Measurements from ENCODE around the gene ASTN2. TPM values are rescaled to one million over a fixed set of nuclear protein-coding genes. Genes with fewer than 3 reads are reported as not detected.

The ASTN2 gene
- total and polyA plus RNA-seq, 4 donors = 0.57 to 2.9 (median 1.4) TPM

GRCh38 chr9:116873937-116874914 lies 540.6 kb downstream of the ASTN2 start:
- 58% methylated on average over 6 of the region's 6 CpGs for WGBS
- no peak overlapping the region for H3K27ac ChIP-seq (ENCODE audit: low read depth in 1 of 2, low read length in 2 of 2)
- no peak for DNase-seq (ENCODE audit: low spot score)
- no peak overlapping the region for H3K4me3 ChIP-seq (ENCODE audit: low read depth in 1 of 3, low read length in 3 of 3)
- peaks cover 0 to 2% (median 0%) of the 10 kb centered on the region in 4 donors for H3K27me3 ChIP-seq (ENCODE audit: control insufficient read depth in 4 of 4, insufficient read depth in 4 of 4, low read length in 3 of 4)
- TF ChIP-seq, protein P1, sequence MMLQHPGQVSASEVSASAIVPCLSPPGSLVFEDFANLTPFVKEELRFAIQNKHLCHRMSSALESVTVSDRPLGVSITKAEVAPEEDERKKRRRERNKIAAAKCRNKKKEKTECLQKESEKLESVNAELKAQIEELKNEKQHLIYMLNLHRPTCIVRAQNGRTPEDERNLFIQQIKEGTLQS (IDR thresholded peaks at IDR 0.05) = no peak
- H3K9me3 ChIP-seq (ENCODE audit: control insufficient read depth in 4 of 4, low read length in 3 of 4) = peaks cover 5 to 25% (median 15%) of the 10 kb centered on the region in 4 donors
- no peaks in the 10 kb centered on the region for H3K4me1 ChIP-seq (ENCODE audit: control insufficient read depth in 4 of 4, insufficient read depth in 4 of 4, low read length in 3 of 4)
- no peak overlapping the region for H3K9ac ChIP-seq (ENCODE audit: low read depth in 1 of 2, low read length in 2 of 2)
- H3K36me3 ChIP-seq (ENCODE audit: control insufficient read depth in 4 of 4, insufficient read depth in 3 of 4, low read depth in 1 of 4, low read length in 3 of 4) = no peaks in the 10 kb centered on the region

DNA sequence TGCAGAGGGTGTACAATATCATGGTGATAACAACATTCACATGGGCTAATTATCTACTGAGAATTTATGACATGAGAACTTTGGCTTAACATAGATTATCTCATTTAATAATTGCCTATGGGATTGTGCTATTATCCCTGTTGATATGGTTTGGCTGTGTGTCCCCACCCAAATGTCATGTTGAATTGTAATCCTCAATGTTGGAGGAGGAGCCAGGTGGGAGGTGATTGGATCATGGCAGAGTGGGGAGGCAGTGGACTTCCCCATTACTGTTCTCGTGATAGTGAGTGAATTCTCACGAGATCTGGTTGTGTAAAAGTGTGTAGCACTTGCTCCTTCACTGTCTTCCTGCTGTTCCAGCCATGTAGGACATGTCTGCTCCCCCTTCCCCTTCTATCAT lies 541.4 kb downstream of the ASTN2 start:
- Histone ChIP-seq H3K4me1 (ENCODE audit: control insufficient read depth in 4 of 4, insufficient read depth in 4 of 4, low read length in 3 of 4) (no peaks in the 10 kb centered on the region), H3K27me3 (ENCODE audit: control insufficient read depth in 4 of 4, insufficient read depth in 4 of 4, low read length in 3 of 4) (peaks cover 0 to 2% (median 0%) of the 10 kb centered on the region in 4 donors), H3K4me3 (ENCODE audit: low read depth in 1 of 3, low read length in 3 of 3) (no peak overlapping the region), H3K9ac (ENCODE audit: low read depth in 1 of 2, low read length in 2 of 2) (no peak overlapping the region), H3K27ac (ENCODE audit: low read depth in 1 of 2, low read length in 2 of 2) (no peak overlapping the region), H3K9me3 (ENCODE audit: control insufficient read depth in 4 of 4, low read length in 3 of 4) (peaks cover 5 to 25% (median 15%) of the 10 kb centered on the region in 4 donors), H3K36me3 (ENCODE audit: control insufficient read depth in 4 of 4, insufficient read depth in 3 of 4, low read depth in 1 of 4, low read length in 3 of 4) (no peaks in the 10 kb centered on the region)
- TF ChIP-seq REST (IDR thresholded peaks at IDR 0.05) (no peak), JUND (IDR thresholded peaks at IDR 0.05) (no peak), RAD21 (IDR thresholded peaks at IDR 0.05) (no peak), GABPA (IDR thresholded peaks at IDR 0.05 in 1 of 2, conservative IDR thresholded peaks at IDR 0.05 in 1 of 2) (no peak), RXRA (IDR thresholded peaks at IDR 0.05) (no peak), HNF4A (conservative IDR thresholded peaks at IDR 0.05) (no peak), HNF4G (IDR thresholded peaks at IDR 0.05) (no peak), SP1 (IDR thresholded peaks at IDR 0.05) (no peak), NR2F2 (IDR thresholded peaks at IDR 0.05) (no peak), FOXA1 (IDR thresholded peaks at IDR 0.05) (no peak), FOXA2 (IDR thresholded peaks at IDR 0.05) (no peak)
- TF ChIP-seq, protein P2, sequence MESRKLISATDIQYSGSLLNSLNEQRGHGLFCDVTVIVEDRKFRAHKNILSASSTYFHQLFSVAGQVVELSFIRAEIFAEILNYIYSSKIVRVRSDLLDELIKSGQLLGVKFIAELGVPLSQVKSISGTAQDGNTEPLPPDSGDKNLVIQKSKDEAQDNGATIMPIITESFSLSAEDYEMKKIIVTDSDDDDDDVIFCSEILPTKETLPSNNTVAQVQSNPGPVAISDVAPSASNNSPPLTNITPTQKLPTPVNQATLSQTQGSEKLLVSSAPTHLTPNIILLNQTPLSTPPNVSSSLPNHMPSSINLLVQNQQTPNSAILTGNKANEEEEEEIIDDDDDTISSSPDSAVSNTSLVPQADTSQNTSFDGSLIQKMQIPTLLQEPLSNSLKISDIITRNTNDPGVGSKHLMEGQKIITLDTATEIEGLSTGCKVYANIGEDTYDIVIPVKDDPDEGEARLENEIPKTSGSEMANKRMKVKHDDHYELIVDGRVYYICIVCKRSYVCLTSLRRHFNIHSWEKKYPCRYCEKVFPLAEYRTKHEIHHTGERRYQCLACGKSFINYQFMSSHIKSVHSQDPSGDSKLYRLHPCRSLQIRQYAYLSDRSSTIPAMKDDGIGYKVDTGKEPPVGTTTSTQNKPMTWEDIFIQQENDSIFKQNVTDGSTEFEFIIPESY (IDR thresholded peaks at IDR 0.05) = no peak
- WGBS = 64% methylated on average over 2 of the region's 2 CpGs
- no peak for DNase-seq (ENCODE audit: low spot score)

Data from liver (tissue), 9 donors.